Heart left ventricle (tissue), 13 donors: ENCODE results near the gene SEC14L1.

Experiments
- POLR2A ChIP-seq, 2 donors: fragments of 450-650 bp; IDR thresholded peaks; one replicate each; pipeline ENCODE4 v1.6.1; 2017; ENCODE audit warnings: antibody characterized with exemption in 2 of 2, mild to moderate bottlenecking in 2 of 2, moderate library complexity in 2 of 2
- TF ChIP-seq, protein P1 (sequence below), 12 donors: fragments of 200-600 bp; sonication (generic) in 4 of 12; IDR thresholded peaks; one replicate each; pipeline versions ENCODE4 v1.5.0 to v1.8.0; 2018 to 2022; ENCODE audit warnings: antibody characterized with exemption in 12 of 12, mild to moderate bottlenecking in 5 of 12
- donor health status: ischemic (EF 13 %, LVEDD 7.1; RV severe dilation, severe dysfunction).
- donor health status: DM: no; HTN: yes; CAD: no.
- donor health status: DM: no; HTN: no; CAD: no.
- donor health status: ischemic (EF 25% LVEDD 6.9; RV normal size, moderate dysfunction).
- donor health status: ischemic (EF 25% LVEDD 5.7; RV mildly dilated, moderate dysfunction).
- donor health status: ischemic (EF 35%, LVEDD 5.7; RV mildly dilated, moderate dysfunction).
- donor health status: nonischemic (EF 11% LVEDD 7.7; RV severe dilation, severe dysfunction).
- donor health status: DM: yes; HTN: yes; CAD: no.
- donor health status: PGD.
- donor health status: ischemic (EF 29% LVEDD 5.4; RV normal size, mild dysfunction).
- donor health status: nonischemic (EF 23%, LVEDD 6.1; RV moderate dilation, normal function).

DNA sequence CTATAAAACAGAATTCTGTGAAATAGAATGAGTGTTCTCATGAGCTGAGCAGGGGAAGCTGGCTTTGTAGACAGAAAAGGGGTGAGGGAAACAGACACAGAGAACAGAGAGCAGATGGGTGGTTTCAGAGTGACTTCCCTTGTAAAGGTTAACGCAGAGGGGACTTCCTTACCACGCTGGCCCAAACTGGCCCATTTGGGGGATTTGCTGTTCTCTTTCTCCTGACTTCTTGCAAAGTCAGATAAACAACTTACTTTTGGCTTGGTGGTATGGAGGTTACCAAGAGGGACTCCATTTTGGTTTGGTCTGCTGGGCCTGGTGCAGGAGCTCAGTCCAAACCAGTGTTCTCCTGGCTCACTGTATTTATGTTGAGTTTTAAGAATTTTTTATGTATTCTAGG lies 48.4 kb downstream of the SEC14L1 start:
- no peak for TF ChIP-seq POLR2A (IDR thresholded peaks at IDR 0.05)
- TF ChIP-seq, protein P1, sequence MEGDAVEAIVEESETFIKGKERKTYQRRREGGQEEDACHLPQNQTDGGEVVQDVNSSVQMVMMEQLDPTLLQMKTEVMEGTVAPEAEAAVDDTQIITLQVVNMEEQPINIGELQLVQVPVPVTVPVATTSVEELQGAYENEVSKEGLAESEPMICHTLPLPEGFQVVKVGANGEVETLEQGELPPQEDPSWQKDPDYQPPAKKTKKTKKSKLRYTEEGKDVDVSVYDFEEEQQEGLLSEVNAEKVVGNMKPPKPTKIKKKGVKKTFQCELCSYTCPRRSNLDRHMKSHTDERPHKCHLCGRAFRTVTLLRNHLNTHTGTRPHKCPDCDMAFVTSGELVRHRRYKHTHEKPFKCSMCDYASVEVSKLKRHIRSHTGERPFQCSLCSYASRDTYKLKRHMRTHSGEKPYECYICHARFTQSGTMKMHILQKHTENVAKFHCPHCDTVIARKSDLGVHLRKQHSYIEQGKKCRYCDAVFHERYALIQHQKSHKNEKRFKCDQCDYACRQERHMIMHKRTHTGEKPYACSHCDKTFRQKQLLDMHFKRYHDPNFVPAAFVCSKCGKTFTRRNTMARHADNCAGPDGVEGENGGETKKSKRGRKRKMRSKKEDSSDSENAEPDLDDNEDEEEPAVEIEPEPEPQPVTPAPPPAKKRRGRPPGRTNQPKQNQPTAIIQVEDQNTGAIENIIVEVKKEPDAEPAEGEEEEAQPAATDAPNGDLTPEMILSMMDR (IDR thresholded peaks at IDR 0.05), result no peak
